OCI-M1 (cell line): ENCODE data around the gene SRR.

Experiments
- DNase-seq: peaks from one replicate; lab custom pipeline; 2025; lab: John Stamatoyannopoulos, UW

The SRR gene

GRCh38 chr17:2371183-2372130 is 67.7 kb downstream of the SRR start:
- DNase-seq: no peak

GRCh38 chr17:2372180-2372579 is 68.4 kb downstream of the SRR start:
- DNase-seq: no peak

DNA sequence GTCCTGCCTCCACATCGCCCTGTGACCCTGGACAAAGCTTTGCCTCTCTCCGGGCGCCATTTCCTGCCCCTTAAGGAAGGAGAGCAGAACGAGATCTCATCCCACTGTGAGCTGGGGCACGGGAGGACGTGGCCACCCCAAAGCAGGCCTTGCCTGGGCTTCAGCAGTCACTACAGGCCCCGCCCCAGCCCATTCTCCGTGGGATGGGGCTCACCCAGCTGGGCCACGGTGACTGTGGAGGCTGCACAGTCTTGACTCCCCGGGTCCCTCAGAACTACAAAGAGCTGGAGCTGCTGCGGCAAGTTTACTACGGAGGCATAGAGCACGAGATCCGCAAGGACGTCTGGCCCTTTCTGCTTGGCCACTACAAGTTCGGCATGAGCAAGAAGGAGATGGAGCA is 68.9 kb downstream of the SRR start:
- DNase-seq: no peak

DNA sequence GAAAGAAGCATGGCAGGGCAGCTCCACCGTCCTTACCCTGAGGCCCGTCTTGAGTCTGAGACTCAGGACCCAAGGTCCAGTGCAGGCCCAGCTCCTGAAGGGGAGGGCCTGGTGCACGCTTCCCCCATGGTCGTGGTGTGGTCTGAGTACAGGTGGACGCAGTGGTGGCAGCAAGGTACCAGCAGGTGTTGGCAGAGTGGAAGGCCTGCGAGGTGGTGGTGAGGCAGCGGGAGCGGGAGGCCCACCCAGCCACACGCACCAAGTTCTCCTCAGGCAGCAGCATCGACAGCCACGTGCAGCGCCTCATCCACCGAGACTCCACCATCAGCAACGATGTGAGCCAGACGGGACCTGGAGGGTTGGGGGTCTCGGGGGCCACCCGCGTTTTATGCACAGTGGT is 69.4 kb downstream of the SRR start:
- no peak for DNase-seq
